ENCODE data around the gene GRIN2A. TPM values are rescaled to one million over a fixed set of nuclear protein-coding genes. Genes with fewer than 3 reads are reported as not detected.
A peak's percentile ranks its signal among the peaks of the same experiment; 100 is the strongest.

The GRIN2A gene
- total and polyA plus RNA-seq, 2 of the 8 experiments (the other 6 are each of a cell fraction or from before 2014, with no cell fraction given), result 0.18 to 1.8 TPM

DNA sequence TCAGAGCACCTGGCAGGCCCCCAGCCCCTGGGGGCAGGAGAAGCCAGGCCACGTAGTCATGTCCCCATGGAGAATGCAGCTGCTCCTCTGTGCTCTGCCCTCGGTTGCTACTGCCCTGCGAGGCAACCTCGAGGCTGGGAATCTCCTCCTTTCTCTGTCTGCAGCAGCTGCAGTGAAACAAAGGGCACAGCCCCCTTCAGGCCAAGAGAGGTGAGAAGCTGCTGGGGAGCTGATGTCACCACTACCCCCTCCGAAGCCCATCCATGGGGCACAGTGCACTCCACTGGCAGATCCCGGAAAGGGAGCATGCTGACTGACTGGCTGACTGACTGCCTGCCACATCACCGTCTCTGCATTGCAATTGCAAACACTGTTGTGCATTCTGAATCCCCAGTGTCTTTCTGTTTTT is 103.7 kb downstream of the GRIN2A start (continued):
- TF ChIP-seq ATF2 (IDR thresholded peaks at IDR 0.05; ENCODE audit: low read length) (peak; percentile 90), TCF12 (IDR thresholded peaks at IDR 0.05; ENCODE audit: low read depth, low read length) (0 out of 2 replicates have a peak, but pooled peaks have one; percentile 42), SAP30 (IDR thresholded peaks at IDR 0.05; ENCODE audit: insufficient read depth, insufficient replicate concordance, low read length) (no peak), SIN3A (conservative IDR thresholded peaks at IDR 0.05 in 1 of 2, IDR thresholded peaks at IDR 0.05 in 1 of 2; ENCODE audit: low read depth in 1 of 2, low read length in 2 of 2) (no peak), GTF2F1 (IDR thresholded peaks at IDR 0.05; ENCODE audit: borderline replicate concordance, low read depth, low read length) (no peak), BRCA1 (IDR thresholded peaks at IDR 0.05; ENCODE audit: low read depth, low read length) (no peak), SP1 (IDR thresholded peaks at IDR 0.05; ENCODE audit: low read depth, low read length) (no peak), CHD1 (IDR thresholded peaks at IDR 0.05; ENCODE audit: low read depth, low read length) (no peak), CREB1 (IDR thresholded peaks at IDR 0.05) (no peak), JUND (IDR thresholded peaks at IDR 0.05; ENCODE audit: low read length) (peak; percentile 85), EP300 (IDR thresholded peaks at IDR 0.05; ENCODE audit: borderline replicate concordance in 1 of 2, low read depth in 2 of 2, low read length in 2 of 2) (no peak), SIX5 (IDR thresholded peaks at IDR 0.05; ENCODE audit: low read depth, low read length) (no peak), RFX5 (IDR thresholded peaks at IDR 0.05; ENCODE audit: borderline replicate concordance, low read depth, low read length) (no peak), TAF7 (optimal IDR thresholded peaks at IDR 0.05; ENCODE audit: borderline replicate concordance, low read depth, low read length) (no peak), BACH1 (IDR thresholded peaks at IDR 0.05; ENCODE audit: low read length) (no peak), SP4 (IDR thresholded peaks at IDR 0.05; ENCODE audit: low read length) (no peak), ASH2L (IDR thresholded peaks at IDR 0.05; ENCODE audit: low read length) (no peak), CTBP2 (IDR thresholded peaks at IDR 0.05; ENCODE audit: borderline replicate concordance, insufficient read depth, insufficient read length, low read length) (no peak), E2F6 (IDR thresholded peaks at IDR 0.05) (0 out of 2 replicates have a peak, but pooled peaks have one; percentile 26), KDM1A (IDR thresholded peaks at IDR 0.05; ENCODE audit: borderline replicate concordance, low read length) (no peak)
- TF ChIP-seq, protein P1, sequence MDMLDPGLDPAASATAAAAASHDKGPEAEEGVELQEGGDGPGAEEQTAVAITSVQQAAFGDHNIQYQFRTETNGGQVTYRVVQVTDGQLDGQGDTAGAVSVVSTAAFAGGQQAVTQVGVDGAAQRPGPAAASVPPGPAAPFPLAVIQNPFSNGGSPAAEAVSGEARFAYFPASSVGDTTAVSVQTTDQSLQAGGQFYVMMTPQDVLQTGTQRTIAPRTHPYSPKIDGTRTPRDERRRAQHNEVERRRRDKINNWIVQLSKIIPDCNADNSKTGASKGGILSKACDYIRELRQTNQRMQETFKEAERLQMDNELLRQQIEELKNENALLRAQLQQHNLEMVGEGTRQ (IDR thresholded peaks at IDR 0.05; ENCODE audit: low read length), result no peak
- TF ChIP-seq, protein P2, sequence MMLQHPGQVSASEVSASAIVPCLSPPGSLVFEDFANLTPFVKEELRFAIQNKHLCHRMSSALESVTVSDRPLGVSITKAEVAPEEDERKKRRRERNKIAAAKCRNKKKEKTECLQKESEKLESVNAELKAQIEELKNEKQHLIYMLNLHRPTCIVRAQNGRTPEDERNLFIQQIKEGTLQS (IDR thresholded peaks at IDR 0.05; ENCODE audit: insufficient read depth, low read depth, low read length), result 0 out of 2 replicates have a peak, but pooled peaks have one; percentile 35
